HepG2 (cell line): ENCODE measurements around the gene FGGY. TPM values are rescaled to one million over a fixed set of nuclear protein-coding genes. Genes with fewer than 3 reads are reported as not detected.
A peak's percentile ranks its signal among the peaks of the same experiment; 100 is the strongest.

Experiments
- CEBPB ChIP-seq: IDR thresholded peaks from 2 replicates; pipeline ENCODE4 v1.6.1; 2011; ENCODE audit warnings: low read depth, low read length, improper control_type of control experiment, borderline replicate concordance
- CREM ChIP-seq, 2 experiments: sonication (generic) in 1 of 2; formaldehyde crosslinking in 1 of 2; IDR thresholded peaks; 2 replicates each; pipeline versions ENCODE4 v1.4.0 to v1.6.1; 2016 to 2020; ENCODE audit warnings: antibody characterized with exemption in 1 of 2, mild to moderate bottlenecking in 1 of 2, missing genetic modification reagents in 1 of 2
- DRAP1 ChIP-seq: IDR thresholded peaks from 2 replicates; pipeline ENCODE4 v1.6.1; 2016; ENCODE audit warnings: missing genetic modification reagents, missing compliant biosample characterization
- HDAC2 ChIP-seq: sonication (generic); formaldehyde crosslinking; IDR thresholded peaks from 2 replicates; pipeline ENCODE4 v1.4.0; 2020; ENCODE audit warnings: missing genetic modification reagents
- HNF4A ChIP-seq: sonication (generic); formaldehyde crosslinking; IDR thresholded peaks from 2 replicates; pipeline ENCODE4 v1.4.0; 2020; ENCODE audit warnings: missing genetic modification reagents
- HOXA5 ChIP-seq: sonication (generic); formaldehyde crosslinking; IDR thresholded peaks from 2 replicates; pipeline ENCODE4 v1.4.0; 2020; ENCODE audit warnings: missing genetic modification reagents
- KLF6 ChIP-seq: IDR thresholded peaks from 2 replicates; pipeline ENCODE4 v1.8.0; 2016; ENCODE audit warnings: missing biosample characterization, missing genetic modification reagents
- NCOA2 ChIP-seq: sonication (generic); formaldehyde crosslinking; IDR thresholded peaks from 2 replicates; pipeline ENCODE4 v1.8.0; 2022; ENCODE audit warnings: inconsistent platforms
- PAX8 ChIP-seq: sonication (generic); formaldehyde crosslinking; IDR thresholded peaks from 2 replicates; pipeline ENCODE4 v1.8.0; 2022; ENCODE audit warnings: mild to moderate bottlenecking, missing genetic modification reagents, borderline replicate concordance
- POGZ ChIP-seq: sonication (generic); formaldehyde crosslinking; IDR thresholded peaks from 2 replicates; pipeline ENCODE4 v1.4.0; 2020; ENCODE audit warnings: mild to moderate bottlenecking, missing genetic modification reagents
- PPARG ChIP-seq: conservative IDR thresholded peaks from 2 replicates; pipeline ENCODE4 v1.6.1; 2016; ENCODE audit warnings: missing biosample characterization, missing genetic modification reagents
- RXRA ChIP-seq: sonication (generic); formaldehyde crosslinking; IDR thresholded peaks from 2 replicates; pipeline ENCODE4 v1.5.1; 2020; ENCODE audit warnings: missing genetic modification reagents
- TBX2 ChIP-seq: sonication (generic); formaldehyde crosslinking; IDR thresholded peaks from 2 replicates; pipeline ENCODE4 v1.5.0; 2020; ENCODE audit warnings: missing genetic modification reagents, mild to moderate bottlenecking, borderline replicate concordance
- TCF7 ChIP-seq: sonication (generic); IDR thresholded peaks from 2 replicates; pipeline ENCODE4 v1.6.1; 2016; ENCODE audit warnings: antibody characterized with exemption, low read depth
- ZBTB37 ChIP-seq: sonication (generic); formaldehyde crosslinking; IDR thresholded peaks from 2 replicates; pipeline ENCODE4 v1.4.0; 2020; ENCODE audit warnings: mild to moderate bottlenecking, missing genetic modification reagents
- ZC3H13 ChIP-seq: sonication (generic); formaldehyde crosslinking; IDR thresholded peaks from 2 replicates; pipeline ENCODE4 v1.8.1; 2023; ENCODE audit warnings: mild to moderate bottlenecking, missing genetic modification reagents, moderate library complexity
- ZNF331 ChIP-seq: sonication (generic); formaldehyde crosslinking; IDR thresholded peaks from 2 replicates; pipeline ENCODE4 v1.4.0; 2020; ENCODE audit warnings: missing genetic modification reagents
- ZNF350 ChIP-seq: sonication (generic); formaldehyde crosslinking; IDR thresholded peaks from 2 replicates; pipeline ENCODE4 v1.4.0; 2020; ENCODE audit warnings: mild to moderate bottlenecking, low read depth, missing genetic modification reagents, borderline replicate concordance
- ZNF644 ChIP-seq: IDR thresholded peaks from 2 replicates; pipeline ENCODE4 v1.6.1; 2016; ENCODE audit warnings: low read depth
- ZNF709 ChIP-seq: sonication (generic); formaldehyde crosslinking; IDR thresholded peaks from 2 replicates; pipeline ENCODE4 v1.5.0; 2020; ENCODE audit warnings: mild to moderate bottlenecking, missing genetic modification reagents
- ZSCAN9 ChIP-seq: IDR thresholded peaks from 2 replicates; pipeline ENCODE4 v1.6.1; 2016; ENCODE audit warnings: borderline replicate concordance
- polyA plus RNA-seq, 8 experiments: library from polyadenylated mRNA; depleted of rRNA in 3 of 8; stranded (reverse) in 7 of 8; unstranded in 1 of 8; fragments of >200 nt; fragmentation: Illumina TruSeq in 4 of 8; extraction: Trizol in 4 of 8; gene quantifications; 2 replicates each; pipeline versions ENCODE4 v1.2.1 to v1.2.3, GENCODE V29; 2011 to 2016; ENCODE audit warnings: low read depth in 4 of 8, missing spikeins in 1 of 8, mixed read lengths in 1 of 8; ENCODE audit not compliant: insufficient read depth in 1 of 8
- total RNA-seq, 5 experiments: library from RNA; depleted of rRNA; stranded (reverse); fragments of >200 nt; fragmentation: Illumina TruSeq; extraction: Trizol; gene quantifications; 2 replicates each; pipeline ENCODE4 v1.2.3, GENCODE V29; 2016; ENCODE audit warnings: low read depth in 1 of 5
- TF ChIP-seq, protein P1 (sequence below): sonication (generic); formaldehyde crosslinking; IDR thresholded peaks from 2 replicates; pipeline ENCODE4 v1.8.1; 2023; ENCODE audit warnings: mild to moderate bottlenecking, inconsistent platforms, moderate library complexity, missing genetic modification reagents, borderline replicate concordance
- TF ChIP-seq, protein P2 (sequence below): IDR thresholded peaks from 2 replicates; pipeline ENCODE4 v1.4.0; 2020; ENCODE audit warnings: mild to moderate bottlenecking, missing genetic modification reagents
- TF ChIP-seq, protein P3 (sequence below): sonication (generic); formaldehyde crosslinking; IDR thresholded peaks from 2 replicates; pipeline ENCODE4 v1.4.0; 2020; ENCODE audit warnings: missing genetic modification reagents

Gene FGGY
- total and polyA plus RNA-seq, 2 of the 13 experiments (the other 11 are each of a cell fraction or from before 2014, with no cell fraction given), result 15.7 to 27.5 TPM

GRCh38 chr1:59697150-59697800 lies 400.4 kb downstream of the FGGY start (continued):
- TF ChIP-seq, protein P1, sequence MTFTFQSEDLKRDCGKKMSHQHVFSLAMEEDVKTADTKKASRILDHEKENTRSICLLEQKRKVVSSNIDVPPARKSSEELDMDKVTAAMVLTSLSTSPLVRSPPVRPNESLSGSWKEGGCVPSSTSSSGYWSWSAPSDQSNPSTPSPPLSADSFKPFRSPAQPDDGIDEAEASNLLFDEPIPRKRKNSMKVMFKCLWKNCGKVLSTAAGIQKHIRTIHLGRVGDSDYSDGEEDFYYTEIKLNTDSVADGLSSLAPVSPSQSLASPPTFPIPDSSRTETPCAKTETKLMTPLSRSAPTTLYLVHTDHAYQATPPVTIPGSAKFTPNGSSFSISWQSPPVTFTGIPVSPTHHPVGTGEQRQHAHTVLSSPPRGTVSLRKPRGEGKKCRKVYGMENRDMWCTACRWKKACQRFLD (CRISPR knock-in tag), result no peak
- TF ChIP-seq, protein P2, sequence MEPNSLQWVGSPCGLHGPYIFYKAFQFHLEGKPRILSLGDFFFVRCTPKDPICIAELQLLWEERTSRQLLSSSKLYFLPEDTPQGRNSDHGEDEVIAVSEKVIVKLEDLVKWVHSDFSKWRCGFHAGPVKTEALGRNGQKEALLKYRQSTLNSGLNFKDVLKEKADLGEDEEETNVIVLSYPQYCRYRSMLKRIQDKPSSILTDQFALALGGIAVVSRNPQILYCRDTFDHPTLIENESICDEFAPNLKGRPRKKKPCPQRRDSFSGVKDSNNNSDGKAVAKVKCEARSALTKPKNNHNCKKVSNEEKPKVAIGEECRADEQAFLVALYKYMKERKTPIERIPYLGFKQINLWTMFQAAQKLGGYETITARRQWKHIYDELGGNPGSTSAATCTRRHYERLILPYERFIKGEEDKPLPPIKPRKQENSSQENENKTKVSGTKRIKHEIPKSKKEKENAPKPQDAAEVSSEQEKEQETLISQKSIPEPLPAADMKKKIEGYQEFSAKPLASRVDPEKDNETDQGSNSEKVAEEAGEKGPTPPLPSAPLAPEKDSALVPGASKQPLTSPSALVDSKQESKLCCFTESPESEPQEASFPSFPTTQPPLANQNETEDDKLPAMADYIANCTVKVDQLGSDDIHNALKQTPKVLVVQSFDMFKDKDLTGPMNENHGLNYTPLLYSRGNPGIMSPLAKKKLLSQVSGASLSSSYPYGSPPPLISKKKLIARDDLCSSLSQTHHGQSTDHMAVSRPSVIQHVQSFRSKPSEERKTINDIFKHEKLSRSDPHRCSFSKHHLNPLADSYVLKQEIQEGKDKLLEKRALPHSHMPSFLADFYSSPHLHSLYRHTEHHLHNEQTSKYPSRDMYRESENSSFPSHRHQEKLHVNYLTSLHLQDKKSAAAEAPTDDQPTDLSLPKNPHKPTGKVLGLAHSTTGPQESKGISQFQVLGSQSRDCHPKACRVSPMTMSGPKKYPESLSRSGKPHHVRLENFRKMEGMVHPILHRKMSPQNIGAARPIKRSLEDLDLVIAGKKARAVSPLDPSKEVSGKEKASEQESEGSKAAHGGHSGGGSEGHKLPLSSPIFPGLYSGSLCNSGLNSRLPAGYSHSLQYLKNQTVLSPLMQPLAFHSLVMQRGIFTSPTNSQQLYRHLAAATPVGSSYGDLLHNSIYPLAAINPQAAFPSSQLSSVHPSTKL (CRISPR knock-in tag), result peak; percentile 80
- TF ChIP-seq ZNF331 (peak; percentile 35; the same call in 1 of the 2 replicates), RXRA (no peak), POGZ (peak; percentile 65), TBX2 (CRISPR knock-in tag) (peak; percentile 35; the same call in 1 of the 2 replicates), CEBPB (peak; percentile 94), PAX8 (no peak), ZNF644 (CRISPR knock-in tag) (peak; percentile 24; the same call in 1 of the 2 replicates), HDAC2 (CRISPR knock-in tag) (peak; percentile 46; the same call in 1 of the 2 replicates), NCOA2 (CRISPR knock-in tag) (peak; percentile 69), KLF6 (peak; percentile 56; the same call in 1 of the 2 replicates), TCF7 (peak; percentile 70), ZC3H13 (CRISPR knock-in tag) (no peak), HOXA5 (CRISPR knock-in tag) (no peak; the same call in 1 of the 2 replicates), DRAP1 (CRISPR knock-in tag) (peak; percentile 27; the same call in 1 of the 2 replicates), ZBTB37 (CRISPR knock-in tag) (0 out of 2 replicates have a peak, but pooled peaks have one; percentile 60), ZSCAN9 (CRISPR knock-in tag) (no peak), PPARG (CRISPR knock-in tag) (peak; percentile 55; the same call in 1 of the 2 replicates), ZNF350 (CRISPR knock-in tag) (no peak), CREM (IDR thresholded peaks at IDR 0.05) (peak; percentile 65; the same call in 1 of the 2 replicates), CREM (CRISPR knock-in tag; IDR thresholded peaks at IDR 0.05) (no peak), HNF4A (CRISPR knock-in tag) (peak; percentile 34; the same call in 1 of the 2 replicates), ZNF709 (no peak)
- TF ChIP-seq, protein P3, sequence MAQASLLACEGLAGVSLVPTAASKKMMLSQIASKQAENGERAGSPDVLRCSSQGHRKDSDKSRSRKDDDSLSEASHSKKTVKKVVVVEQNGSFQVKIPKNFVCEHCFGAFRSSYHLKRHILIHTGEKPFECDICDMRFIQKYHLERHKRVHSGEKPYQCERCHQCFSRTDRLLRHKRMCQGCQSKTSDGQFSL (CRISPR knock-in tag), result no peak
